Measurements from ENCODE around the gene NDST4.
"Not testable (repeated sequence)": the region's sequence is repeated elsewhere in the genome, so short reads cannot be mapped to it uniquely, and the experiment has no call there.

NDST4 gene

DNA sequence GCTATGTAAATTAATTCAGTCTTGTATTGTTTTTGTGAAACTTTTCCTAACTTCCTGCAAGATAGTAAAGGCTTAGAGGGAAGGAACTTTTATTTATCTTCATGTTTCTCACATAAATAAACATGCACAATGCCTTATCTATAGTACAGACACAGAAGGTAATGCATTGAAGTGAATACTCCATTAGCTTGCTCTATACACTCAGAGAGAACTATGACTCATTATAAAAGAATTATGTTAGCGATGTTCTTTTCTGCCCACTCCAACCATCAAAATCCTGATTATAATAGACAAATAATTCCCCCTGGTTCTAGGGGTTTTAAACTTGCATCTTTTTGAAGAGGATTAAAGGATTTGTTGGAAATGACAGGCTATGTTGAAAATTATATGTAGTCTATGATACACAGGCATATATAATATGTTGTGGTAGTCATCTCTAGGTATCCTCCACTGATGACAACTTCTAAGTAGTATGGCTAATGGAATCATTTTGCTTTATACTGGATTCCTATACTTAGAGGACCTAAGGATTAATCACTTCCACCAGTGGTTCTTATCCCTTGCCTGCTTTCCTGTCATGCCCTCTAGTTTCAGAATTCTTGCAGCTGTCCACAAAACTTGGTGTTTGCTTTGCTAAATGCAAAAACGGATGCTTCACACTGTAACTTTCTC, 115.7 kb downstream of the NDST4 start:
- Histone ChIP-seq H3K27me3 (replicated peaks; ENCODE audit: control insufficient read depth, insufficient read depth, low read length) (no peaks in the 10 kb centered on the region), H3K36me3 (ENCODE audit: control insufficient read depth, insufficient read depth, low read length) (no peaks in the 10 kb centered on the region), H3K4me3 (replicated peaks; ENCODE audit: low read depth, low read length) (no peak overlapping the region)
- no peak for TF ChIP-seq CTCF (IDR thresholded peaks at IDR 0.05; ENCODE audit: insufficient read depth, low read length, poor library complexity, severe bottlenecking)
- no peak for DNase-seq (ENCODE audit: extremely low read depth, insufficient read length)

- DNase-seq (ENCODE audit: extremely low read depth, insufficient read length) = no peak
- Histone ChIP-seq H3K27me3 (replicated peaks; ENCODE audit: control insufficient read depth, insufficient read depth, low read length) (no peaks in the 10 kb centered on the region), H3K36me3 (ENCODE audit: control insufficient read depth, insufficient read depth, low read length) (no peaks in the 10 kb centered on the region), H3K4me3 (replicated peaks; ENCODE audit: low read depth, low read length) (no peak overlapping the region)
- TF ChIP-seq CTCF (IDR thresholded peaks at IDR 0.05; ENCODE audit: insufficient read depth, low read length, poor library complexity, severe bottlenecking) = no peak
Measured at GRCh38 chr4:114986133-114986532, 127.3 kb downstream of the NDST4 start.

GRCh38 chr4:114980932-114981708, 132.3 kb downstream of the NDST4 start:
- no peaks in the 10 kb centered on the region for H3K27me3 ChIP-seq (replicated peaks; ENCODE audit: control insufficient read depth, insufficient read depth, low read length)
- no peak for TF ChIP-seq CTCF (IDR thresholded peaks at IDR 0.05; ENCODE audit: insufficient read depth, low read length, poor library complexity, severe bottlenecking)
- no peak overlapping the region for H3K4me3 ChIP-seq (replicated peaks; ENCODE audit: low read depth, low read length)
- no peak for DNase-seq (ENCODE audit: extremely low read depth, insufficient read length)
- H3K36me3 ChIP-seq (ENCODE audit: control insufficient read depth, insufficient read depth, low read length) = no peaks in the 10 kb centered on the region

- not testable (repeated sequence) for H3K4me3 ChIP-seq (replicated peaks; ENCODE audit: low read depth, low read length); DNase-seq (ENCODE audit: extremely low read depth, insufficient read length); H3K27me3 ChIP-seq (replicated peaks; ENCODE audit: control insufficient read depth, insufficient read depth, low read length); H3K36me3 ChIP-seq (ENCODE audit: control insufficient read depth, insufficient read depth, low read length)
Measured at GRCh38 chr4:114980399-114980798, 133.0 kb downstream of the NDST4 start.

- no peaks in the 10 kb centered on the region for H3K27me3 ChIP-seq (replicated peaks; ENCODE audit: control insufficient read depth, insufficient read depth, low read length)
- no peaks in the 10 kb centered on the region for H3K36me3 ChIP-seq (ENCODE audit: control insufficient read depth, insufficient read depth, low read length)
- H3K4me3 ChIP-seq (replicated peaks; ENCODE audit: low read depth, low read length) = no peak overlapping the region
- no peak for DNase-seq (ENCODE audit: extremely low read depth, insufficient read length)
- no peak for TF ChIP-seq CTCF (IDR thresholded peaks at IDR 0.05; ENCODE audit: insufficient read depth, low read length, poor library complexity, severe bottlenecking)
Measured at GRCh38 chr4:114976901-114977300, 136.5 kb downstream of the NDST4 start.

DNA sequence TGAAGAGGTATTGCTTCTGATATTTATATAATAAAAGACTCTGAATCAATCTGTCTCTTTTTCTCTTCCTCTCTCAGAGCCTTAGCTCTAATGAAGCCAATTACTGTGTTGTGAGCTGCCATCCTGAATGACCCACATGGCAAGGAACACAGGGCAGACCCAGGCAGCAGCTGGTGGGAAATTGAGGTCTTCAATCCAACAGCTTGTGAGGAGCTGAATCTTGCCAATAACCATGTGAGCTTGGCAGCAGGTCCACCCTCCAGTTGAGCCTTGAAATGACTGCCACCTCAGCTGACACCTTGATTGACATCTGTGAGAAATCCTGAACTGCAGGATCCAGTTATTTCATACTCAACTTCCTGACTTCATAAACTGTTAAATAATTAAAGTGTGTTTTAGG, 149.4 kb downstream of the NDST4 start:
- no peak overlapping the region for H3K4me3 ChIP-seq (replicated peaks; ENCODE audit: low read depth, low read length)
- no peak for TF ChIP-seq CTCF (IDR thresholded peaks at IDR 0.05; ENCODE audit: insufficient read depth, low read length, poor library complexity, severe bottlenecking)

More for the DNA sequence above, 149.4 kb downstream of the NDST4 start:
- no peaks in the 10 kb centered on the region for H3K27me3 ChIP-seq (replicated peaks; ENCODE audit: control insufficient read depth, insufficient read depth, low read length)
- H3K36me3 ChIP-seq (ENCODE audit: control insufficient read depth, insufficient read depth, low read length) = no peaks in the 10 kb centered on the region
- no peak for DNase-seq (ENCODE audit: extremely low read depth, insufficient read length)
